Fibroblast of the aortic adventitia (primary cell): ENCODE data around the gene MECR. TPM values are rescaled to one million over a fixed set of nuclear protein-coding genes. Genes with fewer than 3 reads are reported as not detected.
"Not testable (repeated sequence)": the region's sequence is repeated elsewhere in the genome, so short reads cannot be mapped to it uniquely, and the experiment has no call there.

ENCODE experiments used
- DNase-seq: peaks from one replicate; pipeline ENCODE4 v3.0.0-alpha.2; 2010; ENCODE audit warnings: low read depth
- H3K4me3 ChIP-seq: 2 replicates; pipeline ENCODE4 v1.5.1; 2011; ENCODE audit warnings: low read depth, mild to moderate bottlenecking, control low read depth, low read length, moderate library complexity
- CTCF ChIP-seq: IDR thresholded peaks from 2 replicates; pipeline ENCODE4 v1.5.1; 2011; ENCODE audit warnings: mild to moderate bottlenecking, low read length, control low read depth, inconsistent platforms; ENCODE audit not compliant: insufficient read depth
- small RNA-seq: library from RNA; depleted of rRNA; stranded (forward); fragments of <200 nt; gene quantifications from one replicate; pipeline ENCODE3, GENCODE V24; 2012
- total RNA-seq: library from RNA; depleted of rRNA; stranded (reverse); fragments of >200 nt; gene quantifications from 2 replicates; pipeline ENCODE4 v1.2.3, GENCODE V29; 2012; ENCODE audit warnings: low replicate concordance

Gene MECR
- total RNA-seq, 1 donor: 23.1 TPM

GRCh38 chr1:29152046-29152805, 78.5 kb downstream of the MECR start:
- H3K4me3 ChIP-seq: no peak overlapping the region
- DNase-seq: no peak
- TF ChIP-seq CTCF: no peak

- not testable (repeated sequence) for H3K4me3 ChIP-seq, DNase-seq
Observed at GRCh38 chr1:29150346-29150745, 80.4 kb downstream of the MECR start.

- no peak for DNase-seq
- no peak overlapping the region for H3K4me3 ChIP-seq
- TF ChIP-seq CTCF: no peak
Observed at GRCh38 chr1:29148656-29149491, 81.9 kb downstream of the MECR start.

- no peak for TF ChIP-seq CTCF
- peak; percentile 84 for DNase-seq
- no peak overlapping the region for H3K4me3 ChIP-seq
Observed at GRCh38 chr1:29145739-29146437, 84.8 kb downstream of the MECR start.

GRCh38 chr1:29144178-29144577, 86.6 kb downstream of the MECR start:
- no peak overlapping the region for H3K4me3 ChIP-seq
- DNase-seq: no peak
- TF ChIP-seq CTCF: no peak

- DNase-seq: no peak
- H3K4me3 ChIP-seq: no peak overlapping the region
- TF ChIP-seq CTCF: no peak
Observed at GRCh38 chr1:29142714-29143113, 88.0 kb downstream of the MECR start.

Small RNA genes within 50 kb of the gene (small RNA-seq; reads per million reads assigned to genes)
- not detected for gene RF02271

Other genes with a start within 250 kb of the MECR start
- 9.5 and 24.9 TPM in 2 replicates for gene TMEM200B, start 107.0 kb downstream of the MECR start, total RNA-seq
- gene SRSF4, start 49.0 kb downstream of the MECR start, total RNA-seq: 35.2 and 44.4 TPM in 2 replicates
- gene PTPRU, start 5.6 kb upstream of the MECR start, total RNA-seq: 25.8 and 36.6 TPM in 2 replicates